ENCODE results near the gene NPPA.

The NPPA gene

DNA sequence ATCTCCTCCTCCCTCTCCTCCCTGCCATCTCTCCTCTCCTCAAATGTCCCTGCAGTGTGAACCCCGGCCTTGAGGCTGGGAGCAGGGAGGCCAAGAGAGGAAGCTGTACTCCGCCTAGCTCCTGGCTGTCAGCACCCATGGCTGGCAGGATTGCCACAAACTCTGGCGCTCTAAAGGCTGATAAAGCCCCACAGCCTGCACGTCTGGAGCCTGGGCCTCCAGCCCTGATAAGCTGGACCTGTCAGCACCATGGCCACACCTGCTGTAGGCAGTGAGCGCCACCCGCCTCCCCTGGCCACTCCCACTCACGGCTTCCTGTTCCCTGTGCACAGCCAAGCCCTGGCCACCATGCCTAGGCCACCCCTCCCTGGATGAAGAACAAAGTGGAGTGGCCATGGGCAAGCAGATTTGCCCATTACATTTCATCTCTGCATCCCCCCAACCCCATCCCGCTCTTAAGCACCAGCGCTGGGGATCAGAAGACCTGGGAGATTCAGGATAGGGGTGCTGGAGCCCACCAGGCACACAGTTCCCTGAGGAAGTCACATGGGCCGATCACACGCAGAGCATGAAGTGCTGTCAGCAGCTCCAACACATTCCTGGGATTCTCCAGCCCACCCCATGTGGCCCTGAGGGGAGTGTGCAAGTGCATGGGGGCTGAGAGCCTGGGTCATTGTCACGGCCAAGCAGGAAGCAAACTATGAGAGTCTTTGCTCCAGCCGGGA lies 35.4 kb upstream of the NPPA start:
- no peaks in the 10 kb centered on the region for H3K36me3 ChIP-seq (ENCODE audit: control insufficient read depth, insufficient read depth, low read length)
- H3K4me3 ChIP-seq (ENCODE audit: insufficient read depth, low read depth, low read length): no peak overlapping the region
- no peak overlapping the region for H3K27ac ChIP-seq (ENCODE audit: insufficient read depth, low read depth, low read length, poor library complexity, severe bottlenecking)
- no peaks in the 10 kb centered on the region for H3K4me1 ChIP-seq (ENCODE audit: control insufficient read depth, insufficient read depth, low read length)
- H3K27me3 ChIP-seq (ENCODE audit: control insufficient read depth, insufficient read depth, low read length, poor library complexity, severe bottlenecking): no peaks in the 10 kb centered on the region
- WGBS, 2 experiments: 67 to 71% methylated on average over 13 of the region's 13 CpGs
- H3K9me3 ChIP-seq (ENCODE audit: control insufficient read depth, low read length): no peaks in the 10 kb centered on the region

DNA sequence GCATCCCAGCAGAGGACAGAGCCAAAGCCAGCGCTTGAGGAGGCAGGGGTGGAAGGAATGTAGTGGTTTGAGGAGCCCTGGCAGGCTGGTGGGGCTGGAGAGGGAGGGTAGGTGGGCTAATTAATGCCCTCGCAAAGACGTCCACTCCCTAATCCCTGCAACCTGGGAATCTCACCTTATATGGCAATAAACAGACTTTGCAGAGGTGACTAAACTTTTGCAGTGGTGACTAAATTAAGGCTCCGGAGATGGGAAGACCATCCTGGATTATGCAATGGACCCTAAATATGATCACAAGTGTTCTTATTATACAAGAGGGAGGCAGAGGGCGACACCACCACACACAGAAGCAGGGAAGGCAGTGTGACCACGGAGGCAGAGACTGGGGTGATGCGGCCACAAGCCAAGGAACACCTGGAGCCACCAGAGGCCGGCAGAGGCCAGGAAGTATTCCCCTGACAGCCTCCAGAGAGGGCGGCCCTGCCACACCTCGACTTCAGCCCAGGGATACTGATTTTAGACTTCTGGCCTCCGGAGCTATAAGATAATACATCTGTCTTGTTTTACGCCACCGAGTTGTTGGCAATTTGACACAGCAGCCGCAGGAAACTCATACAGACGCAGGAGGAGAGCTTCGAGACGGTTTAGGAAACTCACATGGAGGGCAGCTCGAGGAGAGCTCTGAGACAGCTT lies 34.3 kb upstream of the NPPA start:
- 87% methylated on average over 18 of the region's 18 CpGs for WGBS, 2 experiments
- H3K36me3 ChIP-seq (ENCODE audit: control insufficient read depth, insufficient read depth, low read length): no peaks in the 10 kb centered on the region
- no peaks in the 10 kb centered on the region for H3K9me3 ChIP-seq (ENCODE audit: control insufficient read depth, low read length)
- no peak overlapping the region for H3K4me3 ChIP-seq (ENCODE audit: insufficient read depth, low read depth, low read length)
- no peaks in the 10 kb centered on the region for H3K27me3 ChIP-seq (ENCODE audit: control insufficient read depth, insufficient read depth, low read length, poor library complexity, severe bottlenecking)
- no peaks in the 10 kb centered on the region for H3K4me1 ChIP-seq (ENCODE audit: control insufficient read depth, insufficient read depth, low read length)
- no peak overlapping the region for H3K27ac ChIP-seq (ENCODE audit: insufficient read depth, low read depth, low read length, poor library complexity, severe bottlenecking)

DNA sequence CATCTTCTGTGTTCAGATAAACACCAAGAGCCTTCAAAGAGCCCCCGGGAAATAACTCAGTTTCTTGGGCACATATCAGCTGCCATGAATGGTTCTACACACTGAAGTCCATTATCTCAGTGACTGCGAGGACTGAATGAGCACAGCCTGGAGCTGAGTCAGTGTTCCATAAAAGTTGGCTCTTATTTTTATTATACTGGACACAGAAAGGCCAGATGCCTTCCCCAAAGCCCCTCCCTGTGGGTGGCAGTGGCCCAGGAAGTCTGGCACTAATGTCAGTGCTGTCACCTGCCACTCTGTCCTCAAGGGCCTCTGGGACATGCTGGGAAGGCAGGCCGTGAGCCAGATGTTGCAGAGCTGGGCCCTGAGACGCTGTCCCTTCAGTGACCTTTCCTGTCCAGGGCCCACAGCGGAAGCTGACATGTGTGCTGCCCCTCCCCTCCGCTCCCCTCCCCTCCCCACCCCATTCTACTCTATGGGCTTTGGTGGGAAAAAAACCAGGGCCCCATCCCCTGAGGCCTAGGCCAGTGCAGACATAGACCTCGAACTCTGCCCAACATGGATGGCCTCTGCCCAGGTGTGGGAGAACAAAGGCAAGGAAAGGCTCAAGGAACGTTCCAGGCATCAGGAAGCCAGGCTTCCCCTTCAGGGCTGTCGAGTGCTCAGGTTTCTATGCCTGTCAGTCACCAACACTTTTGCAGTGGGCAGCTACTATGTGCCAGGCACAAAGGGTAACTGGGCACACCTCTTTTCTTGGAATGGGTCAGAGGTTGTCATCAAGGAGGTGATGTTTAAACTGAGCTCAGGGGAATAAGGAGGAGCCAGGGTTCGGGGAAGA lies 33.5 kb upstream of the NPPA start:
- Histone ChIP-seq H3K27me3 (ENCODE audit: control insufficient read depth, insufficient read depth, low read length, poor library complexity, severe bottlenecking) (no peaks in the 10 kb centered on the region), H3K36me3 (ENCODE audit: control insufficient read depth, insufficient read depth, low read length) (no peaks in the 10 kb centered on the region), H3K4me1 (ENCODE audit: control insufficient read depth, insufficient read depth, low read length) (no peaks in the 10 kb centered on the region), H3K27ac (ENCODE audit: insufficient read depth, low read depth, low read length, poor library complexity, severe bottlenecking) (no peak overlapping the region), H3K4me3 (ENCODE audit: insufficient read depth, low read depth, low read length) (no peak overlapping the region), H3K9me3 (ENCODE audit: control insufficient read depth, low read length) (no peaks in the 10 kb centered on the region)
- 82 to 86% methylated on average over 10 of the region's 10 CpGs for WGBS, 2 experiments

DNA sequence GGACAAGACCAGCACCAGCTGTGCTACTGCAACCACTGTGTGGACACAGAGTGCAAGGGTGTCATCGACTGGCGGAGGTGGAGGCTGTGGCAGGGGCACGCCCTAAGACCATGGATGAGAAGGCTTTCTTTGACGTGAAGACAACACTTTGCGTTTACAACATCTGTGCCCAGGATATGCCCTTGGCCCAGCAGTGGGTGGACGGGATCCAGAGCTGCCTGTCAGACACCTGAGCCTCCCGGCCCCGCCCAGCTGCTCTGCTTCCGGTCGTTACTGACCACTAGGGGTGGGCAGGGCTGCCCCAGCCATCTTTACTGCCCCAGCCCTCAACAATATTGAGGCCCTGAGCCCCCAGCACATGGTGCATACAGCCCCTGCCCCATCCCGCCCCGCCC lies 32.6 kb upstream of the NPPA start:
- Histone ChIP-seq H3K9me3 (ENCODE audit: control insufficient read depth, low read length) (no peaks in the 10 kb centered on the region), H3K36me3 (ENCODE audit: control insufficient read depth, insufficient read depth, low read length) (no peaks in the 10 kb centered on the region), H3K27ac (ENCODE audit: insufficient read depth, low read depth, low read length, poor library complexity, severe bottlenecking) (no peak overlapping the region), H3K4me3 (ENCODE audit: insufficient read depth, low read depth, low read length) (no peak overlapping the region), H3K27me3 (ENCODE audit: control insufficient read depth, insufficient read depth, low read length, poor library complexity, severe bottlenecking) (no peaks in the 10 kb centered on the region), H3K4me1 (ENCODE audit: control insufficient read depth, insufficient read depth, low read length) (no peaks in the 10 kb centered on the region)
- 80 to 81% methylated on average over 12 of the region's 12 CpGs for WGBS, 2 experiments

DNA sequence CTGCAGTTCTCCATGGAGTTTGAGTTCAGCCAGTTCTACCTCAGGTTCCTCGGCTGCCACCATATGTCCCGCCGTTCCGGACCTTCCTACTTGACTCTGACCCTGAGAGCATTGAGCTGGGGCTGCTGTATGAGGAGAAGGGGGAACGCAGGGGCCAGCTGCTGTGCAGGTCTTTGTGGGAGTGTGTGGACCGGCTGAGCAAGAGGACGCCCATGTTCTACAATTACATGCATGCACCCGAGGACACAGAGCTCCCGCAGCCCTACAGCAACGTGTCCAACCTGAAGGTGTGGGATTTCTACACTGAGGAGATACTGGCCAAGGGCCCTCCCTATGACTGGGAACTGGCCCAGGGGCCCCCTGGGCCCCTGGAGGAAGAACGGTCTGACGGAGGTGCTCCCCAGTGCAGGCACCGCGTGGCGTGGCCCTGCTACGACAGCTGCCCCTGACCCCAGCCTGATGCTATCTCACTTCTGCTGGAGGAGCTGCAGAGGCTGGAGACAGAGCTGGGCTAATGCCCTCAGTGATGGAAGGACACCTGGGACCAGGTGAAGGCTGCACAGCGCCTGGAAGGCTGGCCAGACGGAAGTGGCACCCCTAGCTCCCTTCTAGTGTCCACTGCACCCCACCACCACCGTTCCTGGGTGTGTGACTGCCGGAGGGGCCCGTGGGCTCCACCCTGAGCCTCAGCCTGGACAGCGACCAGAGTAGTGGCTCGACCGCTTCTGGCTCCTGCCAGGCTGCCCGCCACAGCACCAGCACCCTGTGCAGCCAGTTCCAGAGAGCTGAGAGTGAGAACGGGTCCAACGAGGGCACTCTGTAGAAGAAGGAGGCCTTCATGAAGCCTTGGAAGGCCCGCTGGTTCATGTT lies 32.0 kb upstream of the NPPA start:
- no peaks in the 10 kb centered on the region for H3K27me3 ChIP-seq (ENCODE audit: control insufficient read depth, insufficient read depth, low read length, poor library complexity, severe bottlenecking)
- no peak overlapping the region for H3K4me3 ChIP-seq (ENCODE audit: insufficient read depth, low read depth, low read length)
- H3K9me3 ChIP-seq (ENCODE audit: control insufficient read depth, low read length): no peaks in the 10 kb centered on the region
- no peak overlapping the region for H3K27ac ChIP-seq (ENCODE audit: insufficient read depth, low read depth, low read length, poor library complexity, severe bottlenecking)
- no peaks in the 10 kb centered on the region for H3K36me3 ChIP-seq (ENCODE audit: control insufficient read depth, insufficient read depth, low read length)
- no peaks in the 10 kb centered on the region for H3K4me1 ChIP-seq (ENCODE audit: control insufficient read depth, insufficient read depth, low read length)
- 92 to 94% methylated on average over 28 of the region's 28 CpGs for WGBS, 2 experiments

DNA sequence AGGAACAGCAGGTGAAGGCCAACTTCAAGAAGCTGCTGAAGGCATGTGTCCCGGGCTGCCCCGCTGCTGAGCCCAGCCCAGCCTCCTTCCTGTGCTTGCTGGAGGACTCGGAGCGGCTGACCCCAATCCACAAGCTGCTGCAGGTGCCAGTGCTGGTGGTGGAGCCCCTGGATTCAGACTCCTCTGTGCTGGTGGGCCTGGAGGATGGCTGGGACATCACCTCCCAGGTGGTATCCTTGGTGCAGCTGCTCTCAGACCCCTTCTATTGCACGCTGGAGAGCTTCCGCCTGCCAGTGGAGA lies 31.3 kb upstream of the NPPA start:
- no peak overlapping the region for H3K27ac ChIP-seq (ENCODE audit: insufficient read depth, low read depth, low read length, poor library complexity, severe bottlenecking)
- no peaks in the 10 kb centered on the region for H3K27me3 ChIP-seq (ENCODE audit: control insufficient read depth, insufficient read depth, low read length, poor library complexity, severe bottlenecking)
- H3K9me3 ChIP-seq (ENCODE audit: control insufficient read depth, low read length): no peaks in the 10 kb centered on the region
- H3K4me1 ChIP-seq (ENCODE audit: control insufficient read depth, insufficient read depth, low read length): no peaks in the 10 kb centered on the region
- H3K4me3 ChIP-seq (ENCODE audit: insufficient read depth, low read depth, low read length): no peak overlapping the region
- H3K36me3 ChIP-seq (ENCODE audit: control insufficient read depth, insufficient read depth, low read length): no peaks in the 10 kb centered on the region
- 91 to 93% methylated on average over 6 of the region's 6 CpGs for WGBS, 2 experiments

DNA sequence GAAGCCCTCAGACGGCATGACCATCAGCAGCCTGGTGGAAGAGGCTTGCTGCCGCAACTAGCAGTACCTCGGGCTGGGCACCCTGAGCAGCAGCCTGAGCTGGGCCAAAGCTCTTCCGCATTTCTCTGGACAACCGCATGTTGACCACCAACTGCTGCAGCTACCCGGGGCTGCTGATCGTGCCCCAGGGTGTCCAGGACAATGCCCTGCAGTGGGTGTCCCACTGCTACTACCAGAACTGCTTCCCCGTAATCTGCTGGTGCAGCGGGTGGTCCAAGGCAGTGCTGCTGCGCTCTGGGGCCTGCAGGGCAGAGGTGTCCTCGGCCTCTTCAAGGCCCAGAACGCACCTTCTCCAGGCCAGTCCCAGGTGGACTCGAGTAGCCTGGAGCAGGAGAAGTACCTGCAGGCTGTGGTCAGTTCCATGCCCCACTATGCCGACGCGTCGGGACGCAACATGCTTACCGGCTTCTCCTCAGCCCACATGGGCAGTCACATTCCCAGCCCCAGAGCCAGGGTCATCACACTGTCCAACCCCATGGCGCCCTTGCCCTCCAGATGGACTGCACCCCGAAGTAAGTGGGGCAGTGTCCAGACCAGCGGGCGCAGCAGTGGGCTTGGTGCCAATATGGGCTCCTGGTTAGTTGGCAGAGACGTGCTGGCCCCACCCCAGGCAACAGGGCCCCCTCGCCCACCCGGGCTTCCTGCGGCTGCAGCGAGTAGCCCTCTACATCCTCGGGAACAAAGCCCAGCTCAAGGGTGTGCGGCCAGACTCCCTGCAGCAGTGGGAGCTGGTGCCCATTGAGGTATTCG lies 30.7 kb upstream of the NPPA start:
- H3K9me3 ChIP-seq (ENCODE audit: control insufficient read depth, low read length): no peaks in the 10 kb centered on the region
- no peak overlapping the region for H3K27ac ChIP-seq (ENCODE audit: insufficient read depth, low read depth, low read length, poor library complexity, severe bottlenecking)
- H3K36me3 ChIP-seq (ENCODE audit: control insufficient read depth, insufficient read depth, low read length): no peaks in the 10 kb centered on the region
- 94 to 96% methylated on average over 31 of the region's 31 CpGs for WGBS, 2 experiments
- no peak overlapping the region for H3K4me3 ChIP-seq (ENCODE audit: insufficient read depth, low read depth, low read length)
- H3K27me3 ChIP-seq (ENCODE audit: control insufficient read depth, insufficient read depth, low read length, poor library complexity, severe bottlenecking): no peaks in the 10 kb centered on the region
- no peaks in the 10 kb centered on the region for H3K4me1 ChIP-seq (ENCODE audit: control insufficient read depth, insufficient read depth, low read length)

DNA sequence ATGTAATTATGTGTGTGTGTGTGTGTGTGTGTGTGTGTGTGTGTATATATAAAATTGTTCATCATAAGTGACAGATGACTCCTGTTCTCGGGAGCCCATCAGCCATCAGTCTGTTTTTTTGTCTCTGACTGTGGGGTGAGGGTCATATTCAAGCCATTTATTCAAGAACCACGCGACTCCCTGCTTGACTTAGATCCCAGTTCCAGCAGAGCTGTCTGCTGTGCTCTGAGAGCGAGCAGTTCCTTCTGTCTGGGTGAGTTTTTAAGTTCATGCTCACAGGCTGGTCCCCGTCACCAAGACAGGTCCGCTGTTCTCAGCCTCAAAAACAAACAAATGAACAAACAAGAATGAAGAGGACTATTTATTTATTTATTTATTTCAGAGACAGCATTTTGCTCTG lies 29.5 kb upstream of the NPPA start:
- Histone ChIP-seq H3K4me1 (ENCODE audit: control insufficient read depth, insufficient read depth, low read length) (no peaks in the 10 kb centered on the region), H3K9me3 (ENCODE audit: control insufficient read depth, low read length) (no peaks in the 10 kb centered on the region), H3K36me3 (ENCODE audit: control insufficient read depth, insufficient read depth, low read length) (no peaks in the 10 kb centered on the region), H3K27ac (ENCODE audit: insufficient read depth, low read depth, low read length, poor library complexity, severe bottlenecking) (no peak overlapping the region), H3K4me3 (ENCODE audit: insufficient read depth, low read depth, low read length) (no peak overlapping the region), H3K27me3 (ENCODE audit: control insufficient read depth, insufficient read depth, low read length, poor library complexity, severe bottlenecking) (no peaks in the 10 kb centered on the region)
- WGBS, 2 experiments: 73 to 79% methylated on average over 4 to 6 of the region's 6 CpGs

DNA sequence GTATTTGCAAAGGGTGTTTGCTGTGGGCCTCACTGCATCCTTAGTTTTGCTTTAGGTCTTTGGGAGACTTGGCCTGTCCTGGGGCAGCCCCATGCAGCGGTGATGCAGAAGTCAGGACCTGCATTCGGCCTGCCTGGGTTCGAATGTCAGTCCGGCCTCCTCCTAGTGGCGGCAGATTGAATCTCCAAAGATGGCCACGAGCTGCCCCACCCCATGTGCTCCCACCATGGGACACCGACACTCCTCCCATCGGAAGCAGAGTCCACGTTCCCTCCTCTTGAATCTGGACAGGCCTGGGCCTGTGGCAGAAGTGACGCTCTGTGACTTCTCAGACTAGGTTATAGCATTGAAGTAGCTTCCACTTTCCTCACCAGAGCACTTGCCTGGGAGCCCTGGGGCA lies 27.5 kb upstream of the NPPA start:
- 82 to 86% methylated on average over 10 of the region's 10 CpGs for WGBS, 2 experiments
- no peaks in the 10 kb centered on the region for H3K27me3 ChIP-seq (ENCODE audit: control insufficient read depth, insufficient read depth, low read length, poor library complexity, severe bottlenecking)
- H3K9me3 ChIP-seq (ENCODE audit: control insufficient read depth, low read length): no peaks in the 10 kb centered on the region
- no peak overlapping the region for H3K4me3 ChIP-seq (ENCODE audit: insufficient read depth, low read depth, low read length)
- no peaks in the 10 kb centered on the region for H3K36me3 ChIP-seq (ENCODE audit: control insufficient read depth, insufficient read depth, low read length)
- no peak overlapping the region for H3K27ac ChIP-seq (ENCODE audit: insufficient read depth, low read depth, low read length, poor library complexity, severe bottlenecking)
- no peaks in the 10 kb centered on the region for H3K4me1 ChIP-seq (ENCODE audit: control insufficient read depth, insufficient read depth, low read length)

Data from ectodermal cell (in vitro differentiated cells).